KBM-7 (cell line): ENCODE data around the gene PUS10.
"Not testable (repeated sequence)": the region's sequence is repeated elsewhere in the genome, so short reads cannot be mapped to it uniquely, and the experiment has no call there.

Experiments used
- DNase-seq: peaks from one replicate; pipeline ENCODE4 v3.0.0-alpha.2; 2015
- in situ Hi-C: fragments of 300-500 bp; cut with MboI; formaldehyde crosslinking; loops from 2 replicates; pipeline ENCODE4 v1.14.3; 2020; ENCODE audit warnings: low sequenced_read_pairs, low pct_unique_long_range_greater_than_20kb, mixed read lengths

Gene PUS10

GRCh38 chr2:61017556-61018317 is at the start of gene PUS10, which contains the start of gene PEX13:
TSS of gene PUS10 (minus strand) at chr2:61018255. CDS start at chr2:61011890, 6,365 bp downstream.
TSS of gene PEX13 (plus strand) at chr2:61017720. CDS start at chr2:61017760, 40 bp downstream.
- in situ Hi-C loops = no loop called here
- DNase-seq = peak; percentile 89

- peak; percentile 93 for DNase-seq
- in situ Hi-C loops = no loop called here
Observed at GRCh38 chr2:61065714-61066709, 48.0 kb upstream of the PUS10 start, which contains the start of gene SANBR. TSS of gene SANBR (plus strand) at chr2:61065871. CDS start at chr2:61070351, 4,480 bp downstream.

- in situ Hi-C loops = no loop called here
- DNase-seq = no peak
Observed at GRCh38 chr2:61059382-61059781, 41.3 kb upstream of the PUS10 start.

GRCh38 chr2:61057562-61057961 is 39.5 kb upstream of the PUS10 start:
- in situ Hi-C loops = no loop called here

GRCh38 chr2:61055557-61055956 is 37.5 kb upstream of the PUS10 start:
- in situ Hi-C loops = no loop called here
- DNase-seq = no peak

More at GRCh38 chr2:61057562-61057961, 39.5 kb upstream of the PUS10 start:
- no peak for DNase-seq

- in situ Hi-C loops = no loop called here
- DNase-seq = no peak
Observed at GRCh38 chr2:61045999-61046398, 27.9 kb upstream of the PUS10 start.

GRCh38 chr2:61045226-61045625 is 27.2 kb upstream of the PUS10 start:
- in situ Hi-C loops = no loop called here
- DNase-seq = no peak

- DNase-seq = no peak
- in situ Hi-C loops = no loop called here
Observed at GRCh38 chr2:61044636-61045035, 26.6 kb upstream of the PUS10 start.

GRCh38 chr2:61042807-61043206 is 24.8 kb upstream of the PUS10 start:
- in situ Hi-C loops = no loop called here
- DNase-seq = no peak

GRCh38 chr2:61036643-61037042 is 18.6 kb upstream of the PUS10 start:
- in situ Hi-C loops, DNase-seq: not testable (repeated sequence)

GRCh38 chr2:61034592-61034991 is 16.5 kb upstream of the PUS10 start:
- in situ Hi-C loops, DNase-seq: not testable (repeated sequence)

GRCh38 chr2:61029533-61029932 is 11.5 kb upstream of the PUS10 start:
- DNase-seq = no peak
- in situ Hi-C loops = no loop called here

GRCh38 chr2:61023670-61024069 is 5.6 kb upstream of the PUS10 start:
- no peak for DNase-seq
- in situ Hi-C loops = no loop called here

- no peak for DNase-seq
- in situ Hi-C loops = no loop called here
Observed at GRCh38 chr2:61021228-61021660, 3.2 kb upstream of the PUS10 start.

GRCh38 chr2:61018798-61019197 is 743 bp upstream of the PUS10 start:
- DNase-seq = no peak
- in situ Hi-C loops = no loop called here

- DNase-seq = peak; percentile 67
- in situ Hi-C loops = no loop called here
Observed at GRCh38 chr2:61018318-61018755, 282 bp upstream of the PUS10 start.

GRCh38 chr2:61017003-61017555 is 976 bp downstream of the PUS10 start:
- DNase-seq = peak; percentile 93
- in situ Hi-C loops = no loop called here

GRCh38 chr2:61016392-61017002 is 1.6 kb downstream of the PUS10 start:
- in situ Hi-C loops = no loop called here
- no peak for DNase-seq

GRCh38 chr2:61015976-61016375 is 2.1 kb downstream of the PUS10 start:
- in situ Hi-C loops = no loop called here
- DNase-seq = no peak
